Measurements from ENCODE around the gene CTSD. TPM values are rescaled to one million over a fixed set of nuclear protein-coding genes. Genes with fewer than 3 reads are reported as not detected.

The CTSD gene
- polyA plus RNA-seq, 1 donor, result 198 TPM

- DNase-seq, result no peak
Measured at GRCh38 chr11:1783725-1784529, 20.2 kb upstream of the CTSD start.

DNA sequence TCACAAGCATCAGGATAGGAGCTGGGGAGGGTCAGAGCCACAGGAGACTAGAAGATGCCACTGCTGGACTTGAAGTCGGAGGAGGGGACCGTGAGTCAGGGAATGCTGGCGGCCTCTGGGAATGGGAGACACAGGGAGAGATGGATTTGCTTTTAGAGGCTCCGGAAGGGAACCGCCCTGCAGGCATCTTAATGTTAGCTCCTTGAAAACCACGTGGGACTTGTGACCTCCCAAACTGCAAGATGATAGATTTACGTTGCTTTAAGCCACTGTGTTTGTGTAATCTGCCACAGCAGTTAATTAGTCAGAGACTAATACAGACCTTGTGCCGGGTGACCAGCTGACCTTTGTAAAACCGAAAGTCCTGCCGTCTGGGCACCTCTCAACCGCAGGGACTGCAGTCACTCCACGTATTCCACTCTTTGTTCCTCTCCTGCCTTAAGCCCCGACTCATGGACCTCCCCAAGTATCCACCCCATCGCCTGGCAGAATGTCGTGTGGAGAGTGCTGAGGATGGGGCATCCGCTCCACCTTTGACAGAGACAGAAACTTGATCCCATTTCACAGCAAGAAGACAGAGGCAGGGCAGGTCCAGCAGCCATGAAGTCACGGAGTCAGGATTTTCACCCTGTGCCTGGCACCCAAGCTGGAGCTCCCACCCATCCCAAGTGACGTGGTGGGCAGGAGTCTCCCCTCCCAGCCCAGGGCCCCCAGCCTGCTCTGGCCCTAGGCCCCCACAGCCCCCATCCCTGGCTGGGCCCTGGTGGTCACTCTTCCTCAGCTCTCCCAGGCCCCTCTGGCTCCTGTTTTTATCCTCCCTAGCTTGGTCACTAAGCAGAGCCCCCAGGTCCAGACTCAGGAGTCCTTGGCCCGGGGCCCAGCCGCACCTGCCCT lies 19.4 kb upstream of the CTSD start:
- DNase-seq, result no peak

GRCh38 chr11:1782031-1782590 lies 18.4 kb upstream of the CTSD start:
- no peak for DNase-seq

DNA sequence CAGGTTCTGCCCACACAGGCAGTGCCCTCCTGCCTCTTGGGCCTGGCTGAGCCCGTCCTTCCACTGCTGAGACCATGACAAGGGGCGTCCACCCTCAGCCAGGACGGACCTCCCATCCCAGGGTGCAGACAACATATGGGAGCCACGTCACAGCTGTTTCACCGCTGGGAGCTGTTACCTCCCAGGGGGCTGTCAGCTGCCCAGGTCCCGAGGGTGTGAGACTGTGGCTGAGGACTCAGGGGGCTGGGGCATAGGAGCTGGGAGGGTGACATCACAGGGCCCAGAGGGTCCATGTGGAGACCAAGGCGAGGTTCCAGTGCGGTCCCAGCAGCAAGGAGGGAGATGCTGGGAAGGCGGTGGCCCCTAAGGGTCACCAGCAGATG lies 17.9 kb upstream of the CTSD start:
- no peak for DNase-seq

GRCh38 chr11:1780700-1781592 lies 17.2 kb upstream of the CTSD start:
- DNase-seq, result no peak

DNA sequence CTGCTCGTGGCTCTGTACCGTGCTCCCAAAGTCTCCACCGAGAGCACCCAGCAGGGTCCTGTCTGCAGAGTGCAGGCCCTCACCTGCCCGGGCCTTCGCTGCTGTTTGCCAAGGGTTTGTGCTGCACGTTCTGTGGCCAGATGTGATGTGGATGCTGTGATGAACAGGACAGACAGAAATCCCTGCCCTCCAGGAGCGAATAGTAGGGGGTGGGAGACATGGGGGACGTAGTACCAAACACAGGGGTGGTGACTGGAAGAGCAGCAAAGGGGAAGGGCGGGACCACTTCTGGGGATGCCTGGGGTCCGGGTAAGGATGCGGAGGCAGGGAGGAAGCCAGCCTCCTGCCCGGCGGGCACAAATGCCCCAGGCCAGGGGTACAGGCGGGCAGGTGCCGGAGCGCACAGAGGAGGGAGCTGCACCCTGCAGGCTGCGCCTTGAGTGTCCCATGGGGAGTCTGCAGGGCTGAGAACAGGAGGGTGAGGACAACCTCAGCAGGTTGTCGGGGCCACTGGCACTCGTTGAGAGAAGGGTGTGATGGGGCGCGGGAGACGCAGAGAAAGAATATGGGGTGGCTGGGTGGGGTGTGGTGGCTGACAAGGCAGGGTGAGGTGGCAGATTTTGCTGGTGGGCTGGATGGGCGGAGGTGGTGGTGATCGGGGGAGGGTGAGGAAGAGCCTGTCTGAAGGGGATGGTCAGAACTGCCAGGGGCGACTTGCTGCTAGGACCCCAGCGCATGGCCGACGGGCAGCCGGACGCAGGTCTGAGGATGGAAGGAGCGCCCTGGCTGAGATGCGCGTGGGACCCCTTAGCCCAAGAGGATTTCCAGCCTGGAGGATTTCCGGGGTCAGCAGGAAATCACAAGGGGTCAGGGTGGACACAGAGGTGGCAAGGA lies 16.3 kb upstream of the CTSD start:
- DNase-seq, result no peak

GRCh38 chr11:1779034-1779805 lies 15.5 kb upstream of the CTSD start:
- no peak for DNase-seq

DNA sequence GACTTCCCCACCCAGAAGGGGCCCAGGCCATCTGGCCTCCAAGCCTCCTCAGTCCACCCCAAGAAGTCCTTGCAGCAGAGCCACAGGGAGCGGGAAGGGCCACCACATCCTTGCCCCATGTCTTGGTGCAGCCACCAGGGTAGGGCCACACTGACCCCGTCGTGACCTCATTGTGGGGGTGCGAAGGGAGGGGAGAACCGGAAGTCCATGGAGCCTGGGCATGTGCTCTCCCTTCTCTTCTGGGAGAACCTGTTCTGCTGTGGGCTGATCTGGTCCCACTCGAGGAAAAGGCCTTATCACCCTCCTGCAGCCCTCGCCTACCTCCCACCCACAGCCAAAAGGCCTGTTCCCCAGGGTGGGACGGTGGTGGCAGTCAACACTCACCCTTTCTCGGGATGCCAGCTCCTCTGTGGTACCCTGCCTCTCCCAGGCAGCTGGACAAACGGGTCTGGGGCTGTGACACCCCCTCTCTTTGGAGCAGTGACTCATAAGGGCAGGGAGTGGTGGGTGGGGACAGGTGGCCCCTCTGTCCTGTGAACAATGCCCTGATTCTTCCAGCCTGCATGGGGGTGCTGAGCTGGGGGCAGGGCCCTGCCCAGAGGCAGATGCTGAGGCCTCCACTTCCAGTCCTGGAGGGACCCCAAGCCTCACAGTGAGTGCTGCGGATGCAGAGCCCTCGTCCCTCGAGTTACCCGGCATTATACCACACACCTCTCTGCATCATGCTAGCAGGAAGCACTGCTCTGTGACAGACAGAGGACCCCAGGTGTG lies 14.6 kb upstream of the CTSD start:
- no peak for DNase-seq

DNA sequence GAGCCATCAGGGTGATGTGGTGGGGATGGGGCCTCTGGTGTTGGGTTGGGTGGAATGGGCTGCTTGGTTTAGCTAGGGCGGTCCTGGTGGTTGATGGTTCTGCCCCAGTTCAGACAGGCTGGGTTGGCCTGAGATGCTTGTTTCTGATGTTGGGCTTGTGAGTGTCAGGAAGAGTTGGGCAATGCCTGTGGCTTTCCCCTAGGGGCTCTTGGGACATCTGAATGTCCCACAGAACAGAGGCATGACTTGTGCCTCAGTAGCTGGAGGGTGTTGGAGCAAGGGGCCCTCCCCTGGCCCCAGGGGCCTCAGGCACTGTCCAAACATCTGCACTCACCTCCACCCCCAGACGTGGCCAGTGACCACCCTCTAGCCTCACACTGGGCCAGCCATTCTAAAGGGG lies 14.0 kb upstream of the CTSD start:
- DNase-seq, result no peak

DNA sequence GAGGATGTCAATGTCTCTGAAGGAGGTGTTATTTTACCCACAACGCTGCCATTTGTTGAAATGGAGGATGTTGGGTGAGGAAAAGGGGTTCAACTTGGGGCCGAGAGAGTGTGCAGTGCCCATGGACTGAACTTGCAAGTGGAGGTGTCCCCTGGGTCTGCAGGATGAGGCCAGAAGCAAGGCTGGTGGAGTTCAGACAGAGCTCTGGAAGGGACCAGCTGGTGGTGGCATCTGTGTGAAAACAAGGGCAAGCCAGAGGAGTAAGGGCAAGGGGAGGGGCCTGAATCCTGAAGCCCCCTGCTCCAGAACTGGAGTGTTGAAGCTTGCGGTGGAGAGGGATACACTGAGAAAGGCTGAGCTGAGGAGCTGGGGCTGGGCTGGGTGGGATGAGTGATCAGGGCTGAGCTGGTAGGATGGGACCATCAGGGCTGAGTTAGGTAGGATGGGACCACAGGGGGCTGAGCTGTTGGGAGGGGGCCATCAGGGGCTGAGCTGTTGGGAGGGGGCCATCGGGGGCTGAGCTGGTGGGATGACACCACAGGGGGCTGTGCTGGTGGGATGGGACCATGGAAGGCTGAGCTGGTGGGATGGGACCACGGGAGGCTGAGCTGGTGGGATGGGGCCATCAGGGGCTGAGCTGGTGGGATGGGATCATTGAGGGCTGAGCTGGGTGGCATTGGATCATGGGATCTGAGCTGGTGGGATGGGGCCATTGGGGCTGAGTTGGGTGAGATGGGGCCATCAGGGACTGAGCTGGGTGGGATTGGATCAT lies 13.4 kb upstream of the CTSD start:
- no peak for DNase-seq

GRCh38 chr11:1776331-1776851 lies 12.7 kb upstream of the CTSD start:
- no peak for DNase-seq

- DNase-seq, result no peak
Measured at GRCh38 chr11:1774886-1775285, 11.2 kb upstream of the CTSD start.

GRCh38 chr11:1773994-1774550 lies 10.3 kb upstream of the CTSD start:
- DNase-seq, result no peak

GRCh38 chr11:1773131-1773993 lies 9.6 kb upstream of the CTSD start:
- DNase-seq, result no peak

GRCh38 chr11:1772270-1773130 lies 8.8 kb upstream of the CTSD start:
- DNase-seq, result no peak

- no peak for DNase-seq
Measured at GRCh38 chr11:1771700-1772099, 8.0 kb upstream of the CTSD start.

All from left kidney (tissue), 2 donors.